Measurements from ENCODE around the gene FAM204A. TPM values are rescaled to one million over a fixed set of nuclear protein-coding genes. Genes with fewer than 3 reads are reported as not detected.

The FAM204A gene
- total and polyA plus RNA-seq, 5 experiments from 2014 or later: 63.8 to 152 (median 86.4) TPM

DNA sequence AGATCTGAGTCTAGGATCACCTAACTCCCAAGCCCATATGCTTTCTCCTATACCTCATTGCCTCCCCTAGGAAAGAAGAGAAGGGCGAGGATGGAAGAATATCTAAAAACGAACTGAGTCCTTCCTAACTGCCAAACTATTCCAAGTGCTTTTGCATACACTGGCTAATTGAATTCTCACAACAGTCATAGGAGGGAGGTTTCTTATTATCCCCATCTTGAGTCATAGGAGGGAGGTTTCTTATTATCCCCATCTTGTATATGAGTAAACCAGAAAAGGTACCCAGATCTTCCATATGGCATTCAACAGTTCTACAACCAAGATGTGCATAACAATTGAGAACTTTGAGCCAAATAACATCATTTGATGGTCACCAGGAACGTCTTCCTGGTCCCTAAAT is 13.1 kb upstream of the FAM204A start:
- POLR2A ChIA-PET: no interaction called here
- DNase-seq (no peak), ATAC-seq (no peak)
- peaks cover 0 to 7% (median 0%) of the 10 kb centered on the region in 9 donors for H3K9me3 Mint-ChIP-seq
- no peak overlapping the region for H3K4me3 Mint-ChIP-seq
- peaks cover 0 to 6% (median 3%) of the 10 kb centered on the region in 3 donors for H3K36me3 Mint-ChIP-seq
- H3K4me1 Mint-ChIP-seq: no peaks in the 10 kb centered on the region
- H3K27me3 Mint-ChIP-seq: peaks cover 15 to 51% (median 30%) of the 10 kb centered on the region in 5 donors
- H3K27ac Mint-ChIP-seq: no peak overlapping the region

DNA sequence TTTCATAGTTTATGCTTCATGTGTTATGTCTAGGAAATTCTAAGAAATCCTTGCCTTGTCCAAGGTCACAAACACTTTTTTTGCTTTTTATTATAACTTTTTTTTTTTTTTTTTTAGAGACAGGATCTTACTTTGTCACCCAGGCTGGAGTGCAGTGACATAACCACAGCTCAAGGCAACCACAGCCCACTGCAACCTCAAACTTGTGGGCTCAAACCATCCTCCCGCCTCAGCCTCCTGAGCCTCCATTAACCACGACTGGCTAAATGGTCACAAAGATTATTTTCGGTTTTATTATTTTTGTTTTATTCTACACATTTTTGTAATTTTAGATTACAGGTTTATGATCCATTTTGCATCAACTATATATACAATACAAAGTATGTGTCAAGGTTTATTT is 7.1 kb upstream of the FAM204A start:
- no peak for DNase-seq
- POLR2A ChIA-PET: no interaction called here
- Mint-ChIP-seq H3K36me3 (peaks cover 0 to 6% (median 3%) of the 10 kb centered on the region in 3 donors), H3K9me3 (peaks cover 0 to 7% (median 0%) of the 10 kb centered on the region in 9 donors), H3K27me3 (peaks cover 5 to 30% (median 18%) of the 10 kb centered on the region in 5 donors), H3K27ac (no peak overlapping the region), H3K4me1 (no peaks in the 10 kb centered on the region), H3K4me3 (no peak overlapping the region)
- no peak for ATAC-seq

DNA sequence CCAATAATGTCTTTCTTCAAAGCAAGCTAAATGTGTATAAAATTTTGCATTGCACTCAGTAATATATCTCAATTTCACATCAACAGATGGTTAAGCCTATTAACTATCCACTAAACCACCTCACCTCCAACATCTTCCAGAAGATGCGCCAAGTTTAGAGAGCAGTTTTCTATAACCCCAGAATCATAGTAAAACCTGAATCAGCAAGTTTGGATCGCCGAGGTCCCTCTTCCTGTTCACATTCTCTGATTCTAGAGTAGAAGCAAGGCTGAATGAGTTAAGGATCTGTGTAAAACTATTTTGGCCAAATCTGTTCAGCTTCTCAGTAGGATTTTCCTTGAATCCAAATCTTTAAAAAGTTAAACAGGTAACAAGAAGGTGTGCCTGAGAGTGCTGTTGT is 1.4 kb upstream of the FAM204A start:
- no peak for ATAC-seq
- peaks cover 0 to 3% (median 0%) of the 10 kb centered on the region in 5 donors for H3K27me3 Mint-ChIP-seq
- H3K4me1 Mint-ChIP-seq: peaks cover 2 to 43% (median 31%) of the 10 kb centered on the region in 4 donors
- peak overlapping the region in 5 of 10 donors; percentile 85 to 96 (median 95) for H3K27ac Mint-ChIP-seq
- H3K9me3 Mint-ChIP-seq: no peaks in the 10 kb centered on the region
- POLR2A ChIA-PET: no interaction called here
- peak overlapping the region in 6 of 10 donors; percentile 32 to 98 (median 94) for H3K4me3 Mint-ChIP-seq
- H3K36me3 Mint-ChIP-seq: no peaks in the 10 kb centered on the region
- DNase-seq: no peak

DNA sequence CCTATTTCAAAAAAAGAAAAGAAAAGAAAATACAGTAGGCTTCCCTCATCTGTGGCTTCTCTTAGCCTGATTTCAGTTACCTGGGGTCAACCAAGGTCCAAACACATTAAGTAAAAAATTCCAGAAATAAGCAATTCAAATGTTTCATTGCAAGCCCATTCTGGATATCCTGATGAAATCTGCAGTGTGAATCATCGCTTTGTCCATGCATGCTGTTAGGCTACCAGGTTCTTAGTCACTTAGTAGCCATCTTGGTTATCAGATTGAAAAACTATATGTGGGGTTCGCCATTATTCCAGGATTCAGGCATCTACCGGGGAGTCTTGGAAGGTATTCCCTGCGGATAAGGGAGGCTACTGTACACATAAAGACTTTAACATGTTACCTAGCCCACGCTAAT is 991 bp upstream of the FAM204A start:
- peaks cover 2 to 43% (median 35%) of the 10 kb centered on the region in 4 donors for H3K4me1 Mint-ChIP-seq
- no peaks in the 10 kb centered on the region for H3K36me3 Mint-ChIP-seq
- H3K27ac Mint-ChIP-seq: peak overlapping the region in 8 of 10 donors; percentile 40 to 97 (median 94)
- peaks cover 0 to 3% (median 0%) of the 10 kb centered on the region in 5 donors for H3K27me3 Mint-ChIP-seq
- DNase-seq (no peak), ATAC-seq (no peak)
- H3K9me3 Mint-ChIP-seq: no peaks in the 10 kb centered on the region
- H3K4me3 Mint-ChIP-seq: peak overlapping the region; percentile 15 to 99 (median 93)
- POLR2A ChIA-PET: no interaction called here

DNA sequence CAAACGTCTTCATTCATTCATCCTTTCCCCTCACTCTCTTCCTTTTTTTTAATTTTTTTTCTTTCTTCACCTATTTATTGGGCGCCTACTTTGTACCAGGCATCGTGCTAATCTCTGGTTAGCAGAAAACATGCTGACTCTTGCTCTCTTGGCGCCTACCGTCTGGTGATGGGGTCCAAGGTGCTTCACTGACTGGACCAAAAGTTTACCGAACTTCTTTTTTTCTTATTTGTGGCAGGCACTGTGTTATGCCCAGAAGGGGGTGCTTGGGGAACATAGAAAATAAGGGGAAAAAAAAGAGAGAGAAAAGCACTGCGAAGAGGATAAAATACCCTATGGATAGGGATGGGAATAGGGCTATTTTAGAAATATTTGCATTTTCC is 505 bp upstream of the FAM204A start:
- peaks cover 0 to 3% (median 0%) of the 10 kb centered on the region in 3 donors for H3K36me3 Mint-ChIP-seq
- peak overlapping the region; percentile 89 to 97 (median 95) for H3K27ac Mint-ChIP-seq
- peak overlapping the region; percentile 91 to 99 (median 97) for H3K4me3 Mint-ChIP-seq
- POLR2A ChIA-PET: interaction anchor here (0.6 to 1.2 kb wide), 2 partner anchors 13 to 1539 kb away, joined by 3 to 4 read pairs; no protein-coding TSS in a partner anchor
- no peaks in the 10 kb centered on the region for H3K9me3 Mint-ChIP-seq
- DNase-seq: no peak
- peaks cover 5 to 47% (median 40%) of the 10 kb centered on the region in 4 donors for H3K4me1 Mint-ChIP-seq
- no peak for ATAC-seq
- peaks cover 0 to 3% (median 0%) of the 10 kb centered on the region in 5 donors for H3K27me3 Mint-ChIP-seq

DNA sequence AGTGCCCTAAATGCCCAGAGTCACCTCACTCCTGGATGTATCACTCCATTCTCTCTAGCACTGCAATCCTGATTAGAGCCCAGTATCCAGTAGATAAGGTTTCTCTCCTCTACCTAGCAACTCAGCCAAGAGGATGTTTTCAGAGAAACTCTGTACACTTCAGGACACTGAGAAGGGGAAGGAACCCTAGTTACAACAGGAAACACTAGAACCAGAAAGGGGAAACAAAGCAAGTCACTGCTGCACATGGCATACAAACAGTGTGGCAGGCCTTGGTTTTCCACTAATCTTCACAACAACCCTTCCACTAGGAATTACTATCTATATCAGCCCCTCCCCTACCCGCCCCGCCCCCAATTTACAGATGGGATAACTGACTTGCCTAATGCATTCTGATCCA is 1.6 kb downstream of the FAM204A start:
- Mint-ChIP-seq H3K36me3 (peaks cover 0 to 17% (median 8%) of the 10 kb centered on the region in 3 donors), H3K27ac (peak overlapping the region in 6 of 10 donors; percentile 20 to 89 (median 68)), H3K9me3 (no peaks in the 10 kb centered on the region), H3K4me1 (peaks cover 8 to 54% (median 45%) of the 10 kb centered on the region in 4 donors), H3K27me3 (peaks cover 0 to 2% (median 0%) of the 10 kb centered on the region in 5 donors), H3K4me3 (peak overlapping the region; percentile 28 to 99 (median 97))
- ATAC-seq: no peak
- POLR2A ChIA-PET: no interaction called here
- DNase-seq: no peak

DNA sequence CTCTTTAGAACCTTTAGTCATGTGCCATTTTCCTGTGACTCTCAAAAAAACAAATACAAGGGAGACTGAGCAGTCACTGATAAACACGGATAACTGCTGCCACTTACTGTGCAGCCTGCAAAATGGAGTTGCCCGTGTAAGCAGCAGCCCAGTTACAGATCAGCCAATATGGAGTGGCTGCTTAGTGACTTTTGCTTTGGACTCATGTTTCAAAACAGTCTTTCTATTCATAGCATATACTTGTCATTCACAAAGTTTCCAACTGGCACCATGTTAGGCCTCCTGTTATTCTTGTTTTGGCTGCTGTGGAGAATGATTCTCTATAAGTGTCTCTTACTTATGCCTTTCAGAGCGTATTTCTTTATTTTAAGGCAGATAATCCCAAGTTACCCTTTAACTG is 3.0 kb downstream of the FAM204A start:
- DNase-seq (no peak), ATAC-seq (no peak)
- POLR2A ChIA-PET: no interaction called here
- peaks cover 0 to 2% (median 0%) of the 10 kb centered on the region in 5 donors for H3K27me3 Mint-ChIP-seq
- peaks cover 4 to 31% (median 11%) of the 10 kb centered on the region in 3 donors for H3K36me3 Mint-ChIP-seq
- peak overlapping the region in 1 of 10 donors; percentile 38 for H3K4me3 Mint-ChIP-seq
- H3K9me3 Mint-ChIP-seq: no peaks in the 10 kb centered on the region
- H3K4me1 Mint-ChIP-seq: peaks cover 8 to 57% (median 49%) of the 10 kb centered on the region in 4 donors
- H3K27ac Mint-ChIP-seq: peak overlapping the region in 3 of 10 donors; percentile 7 to 40 (median 17)

DNA sequence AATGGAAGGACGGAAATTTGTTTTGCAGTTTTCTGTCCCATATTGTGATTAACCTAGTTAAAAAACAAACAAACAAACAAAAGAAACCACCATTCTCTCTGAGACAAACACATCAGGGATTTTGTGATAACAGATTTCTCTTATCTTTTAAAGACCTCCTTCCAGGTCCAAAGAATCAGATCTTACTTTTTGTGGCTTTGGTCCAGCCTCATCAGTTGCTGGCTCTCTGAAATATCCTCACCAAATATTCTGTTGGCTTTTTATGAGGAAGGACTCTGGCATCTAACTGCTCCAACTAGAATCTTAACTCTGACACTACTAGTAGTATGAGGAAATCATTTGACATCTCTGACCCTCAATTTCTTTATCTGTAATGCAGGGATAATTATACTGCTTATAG is 4.8 kb downstream of the FAM204A start:
- Mint-ChIP-seq H3K4me1 (peaks cover 10 to 53% (median 49%) of the 10 kb centered on the region in 4 donors), H3K36me3 (peaks cover 7 to 48% (median 12%) of the 10 kb centered on the region in 3 donors), H3K27ac (peak overlapping the region in 1 of 10 donors; percentile 39), H3K4me3 (no peak overlapping the region), H3K27me3 (peaks cover 0 to 2% (median 0%) of the 10 kb centered on the region in 5 donors), H3K9me3 (no peaks in the 10 kb centered on the region)
- DNase-seq: no peak
- ATAC-seq: no peak
- POLR2A ChIA-PET: no interaction called here

DNA sequence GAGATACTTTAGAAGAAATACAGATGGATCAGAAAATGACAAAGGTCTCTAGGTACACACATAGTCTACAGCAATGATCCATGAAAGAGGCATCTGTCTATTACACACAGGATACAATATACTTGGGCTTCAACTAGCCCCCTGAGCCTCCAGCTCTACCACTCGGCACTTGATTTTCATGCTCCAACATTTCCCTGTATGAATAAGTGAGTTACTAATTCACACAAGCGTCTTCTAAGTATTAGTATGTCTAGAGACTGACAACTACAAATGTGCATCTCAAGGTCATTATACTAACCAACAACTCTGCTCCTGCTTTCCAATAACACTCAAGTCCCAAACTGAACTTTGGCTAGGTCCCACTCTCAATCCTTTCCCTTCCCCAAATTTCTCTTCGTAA is 8.3 kb downstream of the FAM204A start:
- peak overlapping the region in 4 of 10 donors; percentile 2 to 46 (median 30) for H3K27ac Mint-ChIP-seq

DNA sequence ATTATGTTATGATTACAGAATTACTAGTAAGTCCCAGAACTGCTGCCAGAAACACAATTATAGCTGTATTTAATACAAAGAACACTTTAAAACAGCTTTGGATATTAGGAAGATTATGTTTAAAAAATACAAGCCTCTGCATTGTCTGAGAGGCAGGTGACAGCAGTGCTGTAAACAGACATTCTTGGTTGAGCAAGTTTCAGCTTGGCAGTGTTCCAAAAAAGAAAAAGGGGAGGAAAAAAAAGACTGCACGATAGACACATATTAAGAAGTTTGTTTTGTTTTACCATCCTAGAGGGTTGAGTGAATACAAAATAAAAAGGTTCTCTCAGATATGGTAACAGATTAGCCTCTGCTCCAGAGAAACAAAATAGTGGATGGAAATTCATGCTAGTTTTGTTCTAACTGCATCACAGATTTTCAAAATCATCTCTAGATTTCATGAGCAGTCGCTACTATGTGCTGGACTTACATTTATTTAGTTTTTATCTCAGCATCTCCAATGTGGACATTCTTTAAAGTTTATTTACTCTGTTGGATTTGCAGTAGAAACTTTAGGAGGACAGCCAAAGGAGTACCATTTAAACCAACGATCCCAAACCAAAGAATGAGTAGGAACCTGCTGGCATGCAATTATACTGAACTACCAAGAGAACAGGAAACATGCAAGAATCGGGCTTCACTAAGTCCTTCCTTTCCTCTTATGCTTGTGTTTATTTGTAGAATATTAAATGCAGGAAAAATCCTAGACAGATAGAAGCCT is 9.0 kb downstream of the FAM204A start:
- peaks cover 14 to 22% (median 19%) of the 10 kb centered on the region in 4 donors for H3K4me1 Mint-ChIP-seq
- no peaks in the 10 kb centered on the region for H3K9me3 Mint-ChIP-seq
- ATAC-seq: no peak
- H3K36me3 Mint-ChIP-seq: peaks cover 13 to 83% (median 21%) of the 10 kb centered on the region in 3 donors
- H3K4me3 Mint-ChIP-seq: no peak overlapping the region
- H3K27me3 Mint-ChIP-seq: no peaks in the 10 kb centered on the region
- POLR2A ChIA-PET: no interaction called here
- no peak overlapping the region for H3K27ac Mint-ChIP-seq
- DNase-seq: no peak

More for the DNA sequence above, 8.3 kb downstream of the FAM204A start:
- Mint-ChIP-seq H3K9me3 (no peaks in the 10 kb centered on the region), H3K36me3 (peaks cover 10 to 76% (median 18%) of the 10 kb centered on the region in 3 donors), H3K4me3 (no peak overlapping the region), H3K4me1 (peaks cover 11 to 27% (median 24%) of the 10 kb centered on the region in 4 donors), H3K27me3 (no peaks in the 10 kb centered on the region)
- POLR2A ChIA-PET: no interaction called here
- no peak for DNase-seq
- no peak for ATAC-seq

DNA sequence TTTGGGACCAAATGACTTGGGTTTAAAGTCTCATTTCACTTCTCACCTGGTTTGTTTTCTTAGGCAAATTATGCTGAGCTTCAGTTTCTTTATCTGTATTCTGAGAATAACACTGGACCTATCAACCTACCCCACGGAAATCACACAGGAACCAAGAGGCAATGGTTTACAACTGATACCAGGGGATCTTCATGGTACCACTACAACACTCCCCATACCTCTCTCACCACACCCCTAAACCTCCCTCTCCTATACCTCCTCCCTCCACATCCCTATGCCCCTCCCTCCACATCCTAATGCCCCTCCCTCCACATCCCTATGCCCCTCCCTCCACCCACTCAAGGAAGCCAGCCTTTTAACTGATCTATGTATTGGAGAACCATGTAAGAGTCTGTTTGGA is 9.9 kb downstream of the FAM204A start:
- POLR2A ChIA-PET: no interaction called here
- Mint-ChIP-seq H3K9me3 (no peaks in the 10 kb centered on the region), H3K4me3 (no peak overlapping the region), H3K27me3 (no peaks in the 10 kb centered on the region), H3K4me1 (peaks cover 9 to 13% (median 11%) of the 10 kb centered on the region in 4 donors), H3K36me3 (peaks cover 13 to 87% (median 24%) of the 10 kb centered on the region in 3 donors), H3K27ac (no peak overlapping the region)
- ATAC-seq: no peak
- DNase-seq: no peak

DNA sequence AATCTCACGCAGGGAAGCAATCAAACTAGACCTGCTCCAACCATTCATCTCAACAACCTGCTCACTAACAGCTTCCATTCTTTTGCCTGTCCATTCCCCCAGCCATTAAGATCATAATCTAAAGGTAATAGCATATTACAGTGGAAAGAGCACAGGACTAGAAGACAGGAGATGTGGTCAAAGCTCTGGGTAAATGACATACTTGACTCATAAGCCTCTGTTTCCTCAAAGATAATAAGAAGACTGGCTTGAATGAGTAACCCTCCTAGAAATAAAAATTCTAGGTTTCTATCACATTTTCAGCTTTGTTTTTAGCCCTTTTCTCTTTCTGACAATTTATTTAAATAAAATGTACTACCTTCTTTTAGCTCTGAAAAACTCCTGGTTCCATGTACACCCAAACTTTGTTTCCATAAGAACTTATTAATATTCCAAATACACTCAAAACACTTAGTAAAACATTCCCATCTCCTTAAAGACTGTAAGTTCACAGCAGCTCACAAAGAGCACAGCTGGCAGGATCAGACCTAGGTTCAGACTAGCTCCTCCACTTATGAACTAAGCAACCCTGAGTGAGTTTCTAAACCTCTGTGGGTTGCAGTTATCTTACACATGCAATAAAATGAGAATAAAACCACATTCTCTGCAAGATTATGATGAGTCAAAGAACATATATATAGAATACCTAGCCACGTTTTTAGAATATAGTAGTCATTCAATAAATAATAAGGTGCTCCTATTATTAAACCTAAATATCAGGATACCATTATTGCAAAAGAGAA is 11.6 kb downstream of the FAM204A start:
- Mint-ChIP-seq H3K27ac (peak overlapping the region in 1 of 10 donors; percentile 19), H3K9me3 (no peaks in the 10 kb centered on the region), H3K27me3 (no peaks in the 10 kb centered on the region), H3K4me3 (no peak overlapping the region), H3K4me1 (peaks cover 8 to 11% (median 9%) of the 10 kb centered on the region in 4 donors), H3K36me3 (peaks cover 13 to 90% (median 16%) of the 10 kb centered on the region in 3 donors)
- no peak for ATAC-seq
- no peak for DNase-seq
- POLR2A ChIA-PET: interaction anchor here (1.4 kb wide), 1 partner anchor 11 kb away, joined by 4 read pairs; the partner anchor contains the start of gene FAM204A

Data from naive thymus-derived CD8-positive, alpha-beta T cell (primary cell).